Lung (tissue), 12 donors: ENCODE data around the gene TNFSF8. TPM values are rescaled to one million over a fixed set of nuclear protein-coding genes. Genes with fewer than 3 reads are reported as not detected.

Experiments used
- ATAC-seq: fragments of 200-7000 bp; cut with Tn5 transposase; one replicate; pipeline ENCODE4 v1.9.1; 2020; ENCODE audit warnings: moderate number of reproducible peaks; ENCODE audit not compliant: insufficient read depth, low FRiP score
- DNase-seq, 3 donors: peaks; one replicate each; pipeline ENCODE4 v3.0.0-alpha.2; 2013 to 2017
- H3K27ac ChIP-seq, 2 donors: one replicate each; pipeline ENCODE4 v1.5.1; 2013; ENCODE audit warnings: mild to moderate bottlenecking in 2 of 2, moderate library complexity in 2 of 2, control low read depth in 1 of 2, inconsistent platforms in 1 of 2, low read depth in 1 of 2, low read length in 1 of 2
- H3K27me3 ChIP-seq, 3 donors: one replicate each; pipeline ENCODE4 v1.5.1; 2013; ENCODE audit warnings: low read length in 2 of 3; ENCODE audit not compliant: control insufficient read depth in 3 of 3, insufficient read depth in 3 of 3
- H3K36me3 ChIP-seq, 4 donors: one replicate each; pipeline ENCODE4 v1.5.1; 2013; ENCODE audit warnings: low read length in 4 of 4, mild to moderate bottlenecking in 1 of 4, moderate library complexity in 1 of 4; ENCODE audit not compliant: control insufficient read depth in 4 of 4, insufficient read depth in 4 of 4
- H3K4me1 ChIP-seq, 5 donors: one replicate each; pipeline ENCODE4 v1.5.1; 2013; ENCODE audit warnings: low read length in 5 of 5, mild to moderate bottlenecking in 2 of 5, moderate library complexity in 1 of 5; ENCODE audit not compliant: control insufficient read depth in 5 of 5, insufficient read depth in 5 of 5
- H3K4me3 ChIP-seq: one replicate; pipeline ENCODE4 v1.5.1; 2013; ENCODE audit warnings: mild to moderate bottlenecking, control low read depth, moderate library complexity
- H3K9ac ChIP-seq, 2 donors: one replicate each; pipeline ENCODE4 v1.5.1; 2013; ENCODE audit warnings: low read length in 2 of 2, control low read depth in 1 of 2; ENCODE audit not compliant: insufficient read depth in 1 of 2
- H3K9me3 ChIP-seq, 4 donors: one replicate each; pipeline ENCODE4 v1.5.1; 2013; ENCODE audit warnings: low read length in 3 of 4, mild to moderate bottlenecking in 1 of 4, moderate library complexity in 1 of 4; ENCODE audit not compliant: control insufficient read depth in 4 of 4, insufficient read depth in 3 of 4
- CTCF ChIP-seq: IDR thresholded peaks from 2 replicates; pipeline ENCODE4 v1.5.1; 2012; ENCODE audit warnings: mild to moderate bottlenecking; ENCODE audit errors: control extremely low read depth, extremely low read depth
- WGBS, 2 donors: extraction: QIAGEN DNeasy Blood & Tissue Kit; methylation state at CpG; one replicate each; pipeline ENCODE4 v1.1.7; 2013; 5-methylcytosine and 5-hydroxymethylcytosine counted together
- polyA plus RNA-seq, 2 donors: library from polyadenylated mRNA; stranded (reverse); fragments of 200-250 nt; gene quantifications; one replicate each; pipeline ENCODE4 v1.2.1, GENCODE V29; 2013
- total RNA-seq, 2 donors: library from RNA; depleted of rRNA in 1 of 2; stranded (reverse); fragments of >200 nt in 1 of 2; gene quantifications; one replicate each; pipeline ENCODE4 v1.2.1, GENCODE V29; 2014 to 2021
- donor health status: control.
- donor health status: control.
- donor health status: Bipolar disorder and iron deficiency.
- donor health status: healthy.
- donor health status: DM: yes; HTN: yes; CAD: no.

The TNFSF8 gene
- total and polyA plus RNA-seq, 4 donors = 0.61 to 8.7 (median 4.8) TPM

DNA sequence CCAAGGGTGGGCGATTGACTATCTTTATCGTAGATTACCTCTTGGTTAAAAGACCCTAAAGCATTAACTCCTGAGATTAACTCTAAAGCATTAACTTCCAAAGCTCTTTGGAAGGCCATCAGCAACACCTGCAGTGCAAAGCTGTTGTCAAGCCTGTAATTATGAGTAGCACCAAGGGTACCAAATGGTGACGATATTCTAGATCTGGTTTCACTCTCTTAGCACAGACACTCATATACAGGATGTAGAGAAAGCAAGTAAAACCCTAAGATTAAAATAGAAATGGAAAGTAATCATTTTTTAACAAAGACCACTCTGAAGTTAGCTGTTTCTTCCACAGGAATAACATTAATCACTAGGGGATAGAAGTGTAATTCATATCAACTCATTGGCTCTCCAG lies 29.9 kb upstream of the TNFSF8 start:
- Histone ChIP-seq H3K9ac (no peak overlapping the region), H3K27me3 (no peaks in the 10 kb centered on the region), H3K4me1 (peaks cover 0 to 8% (median 0%) of the 10 kb centered on the region in 5 donors), H3K36me3 (no peaks in the 10 kb centered on the region), H3K9me3 (peaks cover 0 to 6% (median 2%) of the 10 kb centered on the region in 4 donors), H3K27ac (no peak overlapping the region), H3K4me3 (no peak overlapping the region)
- ATAC-seq (no peak), DNase-seq (no peak)
- no peak for TF ChIP-seq CTCF
- 87 to 89% methylated on average over 3 of the region's 3 CpGs for WGBS, 2 donors

GRCh38 chr9:114958844-114959235 lies 28.4 kb upstream of the TNFSF8 start:
- H3K4me1 ChIP-seq = peaks cover 0 to 22% (median 0%) of the 10 kb centered on the region in 5 donors

DNA sequence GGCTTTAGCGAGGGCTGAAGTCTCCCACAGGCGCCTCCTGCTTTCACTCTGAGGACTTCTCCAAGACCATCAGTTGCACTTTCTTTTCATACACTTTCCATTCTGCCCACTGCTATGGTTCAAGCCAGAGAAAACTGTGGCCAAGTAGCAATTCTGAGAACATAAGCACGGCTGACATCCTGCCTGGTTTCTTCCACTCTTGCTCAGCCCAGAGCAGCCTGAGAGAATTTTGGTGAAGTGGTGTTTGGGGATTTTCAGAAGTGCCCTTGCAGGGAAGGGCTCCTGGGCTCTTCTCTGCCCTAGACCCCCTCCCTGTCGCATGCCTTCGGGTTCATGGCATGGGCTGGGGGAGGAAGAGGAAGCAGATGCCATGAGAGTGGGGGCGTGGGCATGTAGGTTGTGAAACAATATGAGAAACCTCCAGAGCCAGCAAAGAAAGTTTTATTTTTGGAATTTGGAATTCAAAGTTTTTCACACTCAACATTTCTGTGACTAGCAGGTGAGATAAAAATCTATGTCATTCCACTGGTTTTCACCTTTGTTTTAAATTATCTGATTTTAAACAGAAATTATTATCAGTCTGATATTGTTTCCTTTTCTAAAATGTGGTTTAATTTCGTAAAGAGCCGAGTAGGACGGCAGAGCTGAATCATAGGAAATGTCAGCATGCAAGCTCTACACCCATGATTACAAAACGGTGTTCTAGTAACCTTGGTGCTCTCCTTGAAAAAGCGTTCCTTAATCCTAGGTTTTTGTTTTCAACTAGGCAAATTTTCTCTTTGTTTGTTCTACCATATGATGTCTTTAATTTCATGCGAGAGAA lies 27.8 kb upstream of the TNFSF8 start:
- Histone ChIP-seq H3K9ac (no peak overlapping the region), H3K36me3 (no peaks in the 10 kb centered on the region), H3K9me3 (peaks cover 0 to 6% (median 2%) of the 10 kb centered on the region in 4 donors), H3K4me1 (peaks cover 0 to 28% (median 0%) of the 10 kb centered on the region in 5 donors), H3K27me3 (no peaks in the 10 kb centered on the region), H3K27ac (peak overlapping the region in 1 of 2 donors; percentile 46), H3K4me3 (no peak overlapping the region)
- 26 to 40% methylated on average over 12 of the region's 12 CpGs for WGBS, 2 donors
- TF ChIP-seq CTCF = no peak
- peak; percentile 80 for ATAC-seq
- no peak for DNase-seq

More at GRCh38 chr9:114958844-114959235, 28.4 kb upstream of the TNFSF8 start:
- H3K27ac ChIP-seq = no peak overlapping the region
- H3K9ac ChIP-seq = no peak overlapping the region
- H3K36me3 ChIP-seq = no peaks in the 10 kb centered on the region
- TF ChIP-seq CTCF = no peak
- 41 to 72% methylated on average over 2 of the region's 2 CpGs for WGBS, 2 donors
- no peak overlapping the region for H3K4me3 ChIP-seq
- H3K27me3 ChIP-seq = no peaks in the 10 kb centered on the region
- ATAC-seq (no peak), DNase-seq (no peak)
- peaks cover 0 to 6% (median 2%) of the 10 kb centered on the region in 4 donors for H3K9me3 ChIP-seq
